Lower lobe of right lung (tissue), 2 donors: ENCODE data around the gene KLHL22. TPM values are rescaled to one million over a fixed set of nuclear protein-coding genes. Genes with fewer than 3 reads are reported as not detected.

ENCODE experiments used
- ATAC-seq, 2 donors: fragments of 200-7000 bp; cut with Tn5 transposase; one replicate each; pipeline ENCODE4 v1.9.1; 2020 to 2022; ENCODE audit warnings: mild to moderate bottlenecking in 2 of 2, moderate library complexity in 2 of 2
- DNase-seq: peaks from one replicate; pipeline ENCODE4 v3.0.0-alpha.2; 2020
- H3K27ac ChIP-seq: fragments of 200-600 bp; one replicate; pipeline ENCODE4 v1.8.0; 2022
- H3K27me3 ChIP-seq: fragments of 200-600 bp; one replicate; pipeline ENCODE4 v1.8.0; 2022; ENCODE audit warnings: low read depth
- H3K36me3 ChIP-seq: fragments of 200-600 bp; one replicate; pipeline ENCODE4 v1.8.0; 2022; ENCODE audit warnings: mild to moderate bottlenecking
- H3K4me1 ChIP-seq: fragments of 200-600 bp; one replicate; pipeline ENCODE4 v1.8.0; 2022
- H3K4me3 ChIP-seq: fragments of 200-600 bp; one replicate; pipeline ENCODE4 v1.8.0; 2022; ENCODE audit warnings: mild to moderate bottlenecking
- H3K9me3 ChIP-seq: fragments of 200-600 bp; one replicate; pipeline ENCODE4 v1.8.0; 2022
- intact Hi-C: fragments of 100-400 bp; cut with DNase I; formaldehyde crosslinking; loops from one replicate; pipeline ENCODE4 v1.11.0; 2022
- total RNA-seq: library from RNA; stranded (reverse); fragmentation: NEBNext Ultra II Directional; extraction: Animal tissue kit (Norgen Biotek cat#: 25700); gene quantifications from one replicate; pipeline ENCODE4 v1.2.1, GENCODE V29; 2021
- TF ChIP-seq, protein P1 (sequence below): fragments of 200-600 bp; IDR thresholded peaks from one replicate; pipeline ENCODE4 v1.8.0; 2022; ENCODE audit warnings: antibody characterized with exemption, mild to moderate bottlenecking
- donor health status: DM: no; HTN: yes; CAD: no; lungs with severe emphysema.

KLHL22 gene
- total RNA-seq, 1 donor from 2014 or later, result 24.0 TPM

GRCh38 chr22:20526305-20526627 is 30.7 kb upstream of the KLHL22 start:
- intact Hi-C loops, result no loop called here
- Histone ChIP-seq H3K27ac (no peak overlapping the region), H3K4me3 (no peak overlapping the region), H3K9me3 (no peaks in the 10 kb centered on the region), H3K4me1 (peaks cover 56% of the 10 kb centered on the region), H3K36me3 (peaks cover 34% of the 10 kb centered on the region), H3K27me3 (no peaks in the 10 kb centered on the region)
- ATAC-seq, result no peak
- TF ChIP-seq, protein P1, sequence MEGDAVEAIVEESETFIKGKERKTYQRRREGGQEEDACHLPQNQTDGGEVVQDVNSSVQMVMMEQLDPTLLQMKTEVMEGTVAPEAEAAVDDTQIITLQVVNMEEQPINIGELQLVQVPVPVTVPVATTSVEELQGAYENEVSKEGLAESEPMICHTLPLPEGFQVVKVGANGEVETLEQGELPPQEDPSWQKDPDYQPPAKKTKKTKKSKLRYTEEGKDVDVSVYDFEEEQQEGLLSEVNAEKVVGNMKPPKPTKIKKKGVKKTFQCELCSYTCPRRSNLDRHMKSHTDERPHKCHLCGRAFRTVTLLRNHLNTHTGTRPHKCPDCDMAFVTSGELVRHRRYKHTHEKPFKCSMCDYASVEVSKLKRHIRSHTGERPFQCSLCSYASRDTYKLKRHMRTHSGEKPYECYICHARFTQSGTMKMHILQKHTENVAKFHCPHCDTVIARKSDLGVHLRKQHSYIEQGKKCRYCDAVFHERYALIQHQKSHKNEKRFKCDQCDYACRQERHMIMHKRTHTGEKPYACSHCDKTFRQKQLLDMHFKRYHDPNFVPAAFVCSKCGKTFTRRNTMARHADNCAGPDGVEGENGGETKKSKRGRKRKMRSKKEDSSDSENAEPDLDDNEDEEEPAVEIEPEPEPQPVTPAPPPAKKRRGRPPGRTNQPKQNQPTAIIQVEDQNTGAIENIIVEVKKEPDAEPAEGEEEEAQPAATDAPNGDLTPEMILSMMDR, result no peak
- no peak for DNase-seq

- TF ChIP-seq, protein P1, result no peak
- DNase-seq, result no peak
- Histone ChIP-seq H3K4me1 (peaks cover 44% of the 10 kb centered on the region), H3K36me3 (peaks cover 43% of the 10 kb centered on the region), H3K27me3 (no peaks in the 10 kb centered on the region), H3K27ac (no peak overlapping the region), H3K4me3 (no peak overlapping the region), H3K9me3 (no peaks in the 10 kb centered on the region)
- intact Hi-C loops, result no loop called here
- ATAC-seq, result no peak
Observed at GRCh38 chr22:20525048-20525447, 29.5 kb upstream of the KLHL22 start.

DNA sequence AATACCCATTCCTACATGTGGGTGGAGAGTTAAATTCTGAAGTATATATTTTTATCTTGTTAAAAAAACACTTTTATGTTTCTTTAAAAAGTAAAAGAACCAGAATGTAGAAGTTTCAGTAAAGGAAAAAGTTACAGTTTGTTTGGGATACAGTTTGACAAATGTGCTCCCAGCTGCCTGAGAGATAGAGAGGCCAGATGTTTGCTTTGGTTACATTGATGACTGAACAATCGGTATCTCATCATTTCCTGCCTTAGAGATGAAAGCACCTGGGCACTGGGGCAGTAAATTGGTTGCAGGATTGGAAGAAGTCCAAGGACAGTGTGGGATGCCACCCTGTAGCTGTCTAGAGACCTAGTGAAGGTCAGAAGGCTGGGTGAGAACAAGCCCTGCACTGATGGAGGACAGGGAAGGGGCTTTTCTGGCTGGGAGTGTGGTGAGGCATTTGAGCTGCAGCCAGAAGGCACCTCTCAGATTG is 28.4 kb upstream of the KLHL22 start:
- H3K27me3 ChIP-seq, result no peaks in the 10 kb centered on the region
- H3K4me3 ChIP-seq, result no peak overlapping the region
- H3K36me3 ChIP-seq, result peaks cover 53% of the 10 kb centered on the region
- no peak for ATAC-seq
- intact Hi-C loops, result no loop called here
- TF ChIP-seq, protein P1, result no peak
- no peaks in the 10 kb centered on the region for H3K9me3 ChIP-seq
- H3K27ac ChIP-seq, result no peak overlapping the region
- DNase-seq, result no peak
- peaks cover 35% of the 10 kb centered on the region for H3K4me1 ChIP-seq

DNA sequence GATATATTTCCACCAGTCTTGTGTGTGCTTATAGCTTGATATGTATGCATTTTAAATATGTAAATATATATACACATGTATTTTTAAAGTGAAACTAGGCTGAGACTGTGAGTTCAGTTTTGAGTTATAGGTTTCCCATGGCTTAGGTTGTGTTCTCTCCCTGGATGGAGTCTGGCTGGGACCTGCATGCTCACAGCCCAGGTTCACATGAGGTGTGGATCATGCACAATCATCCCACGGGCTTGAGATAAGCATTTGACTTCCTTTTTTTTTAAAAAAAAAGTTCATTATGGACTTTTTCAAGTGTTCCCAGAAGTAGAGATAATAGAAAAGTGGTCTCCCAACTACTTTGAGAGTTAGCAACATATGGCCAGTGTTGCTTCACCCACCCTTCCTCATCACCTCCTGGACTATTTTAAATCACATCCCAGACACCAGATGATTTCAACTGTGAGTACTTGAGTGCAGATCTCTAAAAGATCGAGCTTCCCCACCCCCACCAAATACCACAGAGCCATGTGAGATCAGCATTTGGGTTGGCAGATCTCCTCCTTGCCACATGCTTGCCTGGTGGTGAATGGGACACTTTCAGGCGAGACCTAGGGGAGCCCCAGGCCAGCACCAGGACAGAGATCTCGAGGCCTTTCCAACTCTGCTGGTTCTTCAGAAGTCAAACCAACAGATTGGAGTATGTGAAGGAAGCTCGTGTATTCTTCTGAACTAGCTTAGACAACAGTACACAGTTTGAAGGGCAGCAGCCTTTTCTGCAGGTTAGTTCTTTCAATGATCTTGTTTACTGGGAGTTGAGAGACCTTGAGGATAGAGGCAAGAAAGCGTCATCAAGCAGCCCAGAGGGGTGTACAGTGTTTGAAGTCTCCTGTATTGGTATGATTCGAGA is 27.7 kb upstream of the KLHL22 start:
- Histone ChIP-seq H3K4me3 (no peak overlapping the region), H3K36me3 (peaks cover 51% of the 10 kb centered on the region), H3K27me3 (no peaks in the 10 kb centered on the region), H3K27ac (no peak overlapping the region), H3K4me1 (peaks cover 35% of the 10 kb centered on the region), H3K9me3 (no peaks in the 10 kb centered on the region)
- DNase-seq (peak; percentile 14), ATAC-seq (peak in 1 of 2 donors; percentile 43)
- intact Hi-C loops, result no loop called here
- TF ChIP-seq, protein P1, result no peak

DNA sequence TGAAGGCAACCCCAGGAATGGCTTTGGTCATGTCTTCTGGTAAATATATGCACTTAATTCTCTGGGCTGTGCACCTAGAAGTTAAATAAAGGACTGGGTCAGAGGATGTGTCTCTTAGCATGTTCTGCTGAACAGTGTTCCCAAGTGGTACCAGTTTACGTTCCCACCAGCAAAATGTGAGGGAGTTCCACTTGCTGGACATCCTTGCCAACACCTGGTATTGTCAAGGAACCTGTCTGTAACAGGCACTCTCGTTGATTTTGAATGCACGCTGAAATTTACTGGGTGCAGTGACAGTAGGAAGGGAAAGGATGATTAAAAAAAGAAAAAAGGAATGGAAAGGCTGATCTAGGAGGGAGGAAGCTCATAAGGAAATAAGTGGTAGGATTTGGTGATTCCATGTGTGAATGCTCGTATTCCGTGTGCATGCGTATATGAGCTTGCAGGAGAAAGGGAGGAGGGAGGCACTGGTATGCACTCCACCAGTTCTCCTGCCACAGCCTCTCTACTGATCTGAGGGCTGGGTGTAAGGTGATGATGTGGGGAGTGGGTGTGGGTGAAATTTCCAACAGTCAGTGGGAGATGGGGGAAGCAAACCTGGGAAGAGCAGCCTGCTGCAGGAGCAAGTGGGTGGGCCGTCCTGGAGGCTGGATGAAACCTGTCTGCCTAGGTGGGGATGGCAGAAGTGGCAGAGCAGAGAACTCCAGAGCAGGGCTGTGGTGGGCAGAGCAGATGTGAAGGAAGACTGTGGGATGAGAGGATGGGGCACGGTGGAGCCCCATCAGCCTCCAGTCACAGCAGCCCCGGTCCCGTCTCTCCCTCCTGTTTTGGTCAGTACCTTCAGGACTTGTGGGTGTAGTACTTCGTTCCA is 26.8 kb upstream of the KLHL22 start:
- intact Hi-C loops, result no loop called here
- no peaks in the 10 kb centered on the region for H3K9me3 ChIP-seq
- no peaks in the 10 kb centered on the region for H3K27me3 ChIP-seq
- peak; percentile 6 for DNase-seq
- no peak for ATAC-seq
- no peak overlapping the region for H3K27ac ChIP-seq
- H3K36me3 ChIP-seq, result peaks cover 41% of the 10 kb centered on the region
- H3K4me1 ChIP-seq, result peaks cover 40% of the 10 kb centered on the region
- TF ChIP-seq, protein P1, result no peak
- no peak overlapping the region for H3K4me3 ChIP-seq
